GM19467 (cell line): ENCODE results near the gene IL19.
"Not testable (repeated sequence)": the region's sequence is repeated elsewhere in the genome, so short reads cannot be mapped to it uniquely, and the experiment has no call there.

Experiments used
- ATAC-seq: cut with Tn5 transposase; IDR thresholded peaks from one replicate; pipeline ENCODE4 v1.9.1; 2021; ENCODE audit warnings: mild to moderate bottlenecking, moderate library complexity; ENCODE audit not compliant: unreplicated experiment

The IL19 gene

DNA sequence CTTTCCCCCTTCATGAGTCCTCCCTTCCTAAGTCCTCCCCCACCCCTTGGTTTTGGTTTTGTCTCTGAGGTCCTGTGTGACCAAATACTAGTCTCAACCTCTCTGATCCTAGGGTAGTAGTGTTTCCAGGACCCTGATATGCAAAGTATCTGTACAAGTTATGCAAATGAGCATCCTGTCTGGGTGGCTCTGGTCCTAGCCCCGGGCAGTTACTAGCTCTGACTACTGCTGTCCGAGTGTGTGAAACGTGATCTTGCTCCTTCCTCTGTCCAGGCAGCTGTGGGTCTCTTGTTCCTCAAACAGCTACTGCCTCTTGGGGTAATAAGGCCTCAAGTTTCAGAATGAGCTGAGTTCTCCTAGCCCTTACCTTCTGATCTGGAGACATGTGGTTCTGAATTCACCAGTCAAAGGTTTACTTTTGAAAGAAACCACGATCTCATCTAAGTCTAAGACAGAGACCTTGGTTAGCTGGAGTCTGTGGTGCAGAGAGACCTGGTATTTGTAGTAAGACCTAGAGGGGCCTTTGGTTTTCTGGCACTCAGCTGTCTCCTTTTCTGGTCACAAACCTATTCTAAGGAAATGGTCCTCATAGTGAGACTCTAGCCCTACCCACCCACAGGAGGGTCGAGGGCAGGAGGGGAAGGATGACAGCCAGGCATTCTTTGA lies 31.0 kb upstream of the IL19 start:
- ATAC-seq, result peak; percentile 85

DNA sequence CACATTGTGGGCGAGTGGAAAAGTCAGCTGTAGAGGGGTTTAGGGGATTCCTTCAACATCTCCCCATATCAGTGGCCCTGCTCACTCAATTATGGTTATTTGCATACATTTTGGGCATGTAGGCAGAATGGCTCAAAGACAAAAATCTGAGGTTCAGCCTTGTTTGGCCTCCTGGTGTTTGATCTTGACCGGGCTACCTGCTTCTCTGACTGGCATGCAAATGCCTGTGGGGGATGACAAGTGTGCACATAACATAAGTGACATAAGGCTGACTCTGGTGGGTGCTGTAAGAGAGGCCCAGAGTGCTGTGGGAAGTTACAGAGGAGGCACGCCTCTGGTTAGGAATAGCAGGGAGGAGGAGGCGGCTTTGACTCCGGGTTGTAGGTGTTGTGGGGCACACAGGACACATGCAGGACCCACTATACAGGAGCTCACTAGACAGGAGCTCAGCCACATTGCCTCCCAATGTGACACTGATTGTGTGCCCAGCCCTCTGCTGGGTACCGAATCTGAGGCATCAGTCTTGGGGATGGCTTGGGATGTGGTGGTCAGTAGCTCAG lies 29.4 kb upstream of the IL19 start:
- no peak for ATAC-seq

DNA sequence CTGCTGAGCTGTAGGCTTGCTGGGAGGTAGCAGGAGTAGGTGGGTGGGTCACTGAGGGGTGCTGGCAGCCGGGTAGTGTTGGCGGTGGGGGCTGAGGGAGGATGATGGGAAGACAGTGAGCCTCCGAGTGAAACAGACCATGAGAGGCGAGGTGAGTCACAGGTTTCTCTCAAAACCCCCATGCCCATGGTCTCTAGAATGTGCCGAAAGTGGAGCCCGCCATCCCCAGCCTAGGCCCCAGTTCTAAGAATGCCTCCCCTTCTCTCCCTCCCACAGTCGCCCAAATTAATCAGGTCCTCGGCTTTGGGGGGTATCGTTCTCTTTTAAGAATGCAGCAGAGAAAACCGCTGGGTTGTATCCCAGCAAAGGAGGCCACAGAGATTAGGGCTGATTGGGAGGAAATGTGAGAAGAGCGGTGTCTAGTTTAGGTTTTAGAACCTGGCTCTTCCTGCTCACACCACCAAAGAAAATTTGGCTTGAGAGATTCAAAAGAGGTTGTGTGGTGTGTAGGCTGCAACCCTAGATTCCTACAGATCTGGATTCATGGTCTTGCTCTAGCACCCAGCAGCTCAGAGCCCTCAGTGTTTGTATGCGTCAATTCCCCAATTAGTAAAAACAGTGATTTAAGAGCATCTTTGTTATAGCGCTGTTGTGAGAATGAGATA lies 27.7 kb upstream of the IL19 start:
- no peak for ATAC-seq

DNA sequence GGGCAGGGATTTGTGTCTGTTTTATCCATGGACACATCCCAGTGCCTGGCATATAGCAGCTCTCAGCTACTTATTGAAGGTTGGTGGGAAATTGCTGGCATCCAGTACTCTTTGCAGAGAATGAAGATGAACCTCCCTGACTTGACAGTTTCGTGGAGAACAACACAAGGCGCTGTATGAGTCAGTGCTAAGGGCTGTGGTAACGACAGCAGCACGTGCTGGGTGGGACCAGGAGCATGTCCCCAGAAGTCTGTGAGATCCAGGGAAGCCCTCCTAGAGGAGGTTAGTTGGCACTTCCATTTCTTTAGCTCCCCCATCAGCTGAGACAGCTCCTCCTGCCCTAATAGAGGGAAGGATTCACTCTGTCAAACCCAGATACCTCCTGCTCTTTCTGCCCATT lies 25.9 kb upstream of the IL19 start:
- ATAC-seq, result no peak

DNA sequence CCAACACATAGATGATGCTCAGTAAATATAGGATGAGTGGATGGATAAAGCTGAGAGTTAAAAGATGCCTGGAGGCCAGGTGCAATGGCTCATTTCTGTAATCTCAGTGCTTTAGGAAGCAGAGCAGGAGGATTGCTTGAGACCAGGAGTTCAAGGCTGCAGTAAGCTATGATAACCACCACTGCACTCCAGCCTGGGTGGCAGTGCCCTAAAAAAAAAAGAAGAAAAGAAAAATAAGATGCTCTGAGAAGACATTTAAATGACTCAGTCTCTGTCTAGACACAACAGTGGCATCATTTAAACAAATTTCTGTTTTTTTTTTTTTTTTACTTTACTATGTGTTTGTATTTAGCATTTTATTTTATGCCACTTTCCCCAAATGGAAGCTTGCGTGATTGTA lies 25.3 kb upstream of the IL19 start:
- ATAC-seq, result no peak

DNA sequence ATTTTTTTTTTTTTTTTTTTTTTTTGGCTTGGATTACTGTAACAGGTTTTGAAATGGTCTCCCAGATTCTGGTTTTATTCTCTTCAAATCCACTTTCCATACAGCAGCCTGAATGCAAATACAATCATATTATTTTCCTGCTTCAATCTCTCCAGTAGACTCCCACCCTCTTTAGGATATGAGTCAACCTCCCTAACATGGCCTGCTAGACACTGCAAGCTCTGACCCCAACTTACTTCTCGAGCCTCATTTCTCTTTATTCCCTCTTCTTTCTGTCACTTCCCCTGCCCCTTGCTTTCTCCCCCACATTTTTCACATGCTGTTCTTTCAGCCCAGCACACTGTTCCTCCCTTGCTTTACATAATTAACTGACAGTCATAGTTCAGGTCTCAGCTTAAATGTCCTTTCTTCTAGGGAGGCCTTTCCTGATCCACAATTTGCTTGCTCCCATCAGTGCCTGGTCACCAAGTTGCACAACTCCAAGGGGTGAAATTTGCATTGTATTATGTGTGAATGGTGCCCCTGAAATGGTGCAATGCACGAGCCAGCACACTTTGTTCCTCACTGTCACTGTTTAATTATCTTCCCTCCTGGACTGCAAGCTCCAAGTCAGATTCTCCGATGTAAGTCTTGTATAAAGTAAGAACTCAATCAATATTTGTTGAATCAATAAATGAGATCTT lies 22.1 kb upstream of the IL19 start:
- no peak for ATAC-seq

DNA sequence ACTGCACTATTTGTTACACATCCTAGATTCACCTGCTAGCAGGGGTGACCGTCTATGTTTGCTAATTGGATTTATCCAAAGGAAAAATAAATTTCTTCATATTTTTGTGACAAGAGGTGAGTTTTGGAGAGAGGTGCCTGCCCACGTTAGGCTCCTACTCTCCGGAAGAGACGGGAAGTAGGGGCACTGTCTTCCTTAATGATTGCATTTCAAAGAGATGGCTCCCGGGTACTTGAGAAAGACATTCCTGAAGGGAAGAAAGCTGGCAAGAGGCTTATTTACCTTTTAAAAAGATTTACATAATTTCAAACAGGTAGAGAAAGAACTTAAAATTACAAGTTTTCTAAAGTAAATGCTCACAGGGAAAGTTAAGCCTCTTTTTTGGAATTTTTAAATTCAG lies 18.7 kb upstream of the IL19 start:
- ATAC-seq, result no peak

DNA sequence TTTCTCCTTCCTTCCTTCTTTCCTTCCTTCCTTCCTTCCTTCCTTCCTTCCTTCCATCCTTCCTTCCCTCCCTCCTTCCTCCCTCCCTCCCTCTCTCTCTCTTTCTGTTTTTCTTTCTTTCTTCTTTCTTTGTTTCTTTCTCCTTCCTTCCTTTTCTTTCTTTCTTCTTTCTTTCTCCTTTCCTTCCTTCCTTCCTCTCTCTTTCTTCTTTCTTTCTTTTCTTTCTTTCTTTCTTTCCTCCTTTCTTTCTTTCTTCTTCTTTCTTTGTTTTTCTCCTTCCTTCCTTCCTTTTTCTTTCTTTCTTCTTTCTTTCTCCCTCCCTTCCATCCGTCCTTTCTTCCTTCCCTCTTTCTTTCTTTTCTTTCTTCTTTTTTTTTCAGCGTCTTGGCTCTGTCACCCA lies 18.1 kb upstream of the IL19 start:
- ATAC-seq, result no peak

DNA sequence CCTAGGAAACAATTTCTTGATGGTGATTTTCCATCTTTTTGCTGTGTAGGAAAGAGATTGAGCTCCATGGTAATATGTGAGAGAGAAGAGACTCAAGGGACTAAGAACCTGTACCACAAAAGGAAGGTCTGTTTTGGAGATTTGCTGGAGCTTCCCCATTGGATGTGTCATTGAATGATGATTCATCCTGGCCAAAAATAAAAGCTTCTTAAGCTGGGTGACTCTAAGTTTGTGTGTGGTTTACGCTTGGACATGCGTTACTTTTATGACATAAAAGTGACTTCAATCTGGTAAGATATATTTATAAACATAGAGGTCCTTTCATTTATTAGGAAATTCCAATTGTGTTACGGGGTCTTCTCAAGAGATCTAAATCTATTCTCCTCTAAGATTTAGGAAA lies 17.4 kb upstream of the IL19 start:
- ATAC-seq, result no peak

DNA sequence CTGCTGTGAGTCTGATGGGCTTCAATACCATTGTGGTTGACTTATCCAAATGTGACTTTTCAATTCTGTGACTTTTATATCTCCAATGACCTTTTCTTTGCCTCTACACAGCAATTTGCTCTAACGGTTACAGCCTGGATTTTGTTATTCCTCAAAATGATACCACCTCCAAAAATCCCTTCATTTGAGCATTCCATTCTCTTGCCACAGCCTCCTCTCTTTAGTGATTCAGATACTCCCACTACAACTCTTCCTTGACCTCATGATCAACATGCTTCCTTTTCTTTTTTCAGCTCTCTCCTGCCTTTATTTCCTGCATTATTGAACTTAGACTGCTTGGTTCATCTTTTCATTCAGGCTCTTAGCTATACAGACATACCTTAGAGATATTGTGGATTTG lies 16.6 kb upstream of the IL19 start:
- no peak for ATAC-seq

DNA sequence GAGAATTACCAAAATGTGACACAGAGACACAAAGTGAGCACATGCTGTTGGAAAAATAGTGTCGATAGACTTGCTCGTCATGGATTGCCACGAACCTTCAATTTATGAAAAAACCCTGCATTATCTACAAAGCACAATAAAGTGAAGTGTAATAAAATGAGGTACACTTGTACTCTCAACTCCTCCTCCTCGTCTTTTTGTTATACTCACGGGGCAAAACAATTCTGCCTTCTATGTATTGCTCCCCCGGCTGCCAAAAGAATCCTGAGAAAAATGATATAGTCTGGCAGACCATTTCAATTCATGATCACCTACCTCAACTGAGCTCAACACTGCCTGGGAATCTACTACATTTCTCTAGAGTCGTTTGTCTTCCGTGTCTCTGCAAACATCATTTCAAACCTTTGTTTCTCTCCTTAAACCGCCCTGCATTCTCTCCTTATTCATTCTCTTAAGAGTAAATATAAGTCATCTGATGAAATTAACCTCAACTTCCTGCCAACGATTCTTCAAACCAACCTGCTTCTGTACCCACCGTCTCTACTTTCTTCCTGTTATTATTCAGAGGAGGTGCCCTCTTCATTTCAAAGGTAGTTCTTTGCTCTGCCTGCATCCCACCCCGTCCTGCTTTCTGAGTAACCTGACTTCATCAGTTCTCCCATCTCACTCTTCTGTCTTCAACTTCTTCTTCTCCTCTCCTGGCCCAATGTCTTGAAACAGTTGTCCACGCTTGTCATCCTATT lies 12.9 kb upstream of the IL19 start:
- no peak for ATAC-seq

DNA sequence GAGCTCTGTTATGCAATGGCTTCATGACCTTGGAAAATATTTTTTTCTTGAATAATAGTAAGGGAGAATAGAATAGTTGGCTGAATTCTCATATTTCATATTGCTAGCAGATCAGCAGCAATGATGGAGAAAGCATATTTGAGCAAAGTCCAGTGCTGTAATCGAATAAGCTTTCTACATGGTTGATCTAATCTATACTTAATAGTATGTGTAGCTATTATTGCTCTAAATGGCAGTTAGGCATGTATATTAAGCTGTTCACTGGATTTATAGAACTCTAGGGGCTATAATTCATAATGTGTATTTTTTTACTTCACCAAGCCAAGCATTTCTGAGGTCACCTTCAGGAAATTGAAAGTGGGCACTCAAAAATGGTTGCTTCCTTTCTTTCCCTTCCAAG lies 10.0 kb upstream of the IL19 start:
- no peak for ATAC-seq

DNA sequence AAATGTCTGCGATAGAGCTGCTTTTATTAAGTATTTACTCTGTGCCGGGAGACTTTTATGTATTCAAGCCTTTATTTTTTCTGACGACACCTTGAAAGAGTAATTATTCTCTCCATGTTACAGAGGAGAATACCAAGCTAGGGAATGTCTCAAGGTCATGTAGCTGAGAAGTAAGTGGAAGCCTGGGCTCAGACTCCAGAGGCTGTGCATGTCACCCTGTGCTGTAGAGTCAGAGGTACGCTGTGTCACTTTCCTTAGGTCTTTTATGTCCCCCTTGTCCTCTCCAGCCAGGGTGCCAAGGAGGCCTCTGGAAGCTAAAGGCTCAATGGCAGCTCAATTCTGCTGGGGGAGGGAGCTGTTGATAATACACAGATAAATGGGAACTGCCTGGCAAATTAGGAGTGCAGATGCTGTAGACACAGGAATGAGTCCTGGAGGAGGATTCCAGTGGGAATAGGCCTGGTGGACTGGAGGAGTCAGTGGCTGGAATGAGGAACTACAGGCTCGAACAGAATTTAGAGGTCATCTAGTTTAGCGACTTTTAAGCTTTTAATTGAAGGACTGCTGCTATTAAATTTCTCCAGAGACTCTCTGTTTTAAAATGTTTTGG lies 9.3 kb upstream of the IL19 start:
- ATAC-seq, result no peak

DNA sequence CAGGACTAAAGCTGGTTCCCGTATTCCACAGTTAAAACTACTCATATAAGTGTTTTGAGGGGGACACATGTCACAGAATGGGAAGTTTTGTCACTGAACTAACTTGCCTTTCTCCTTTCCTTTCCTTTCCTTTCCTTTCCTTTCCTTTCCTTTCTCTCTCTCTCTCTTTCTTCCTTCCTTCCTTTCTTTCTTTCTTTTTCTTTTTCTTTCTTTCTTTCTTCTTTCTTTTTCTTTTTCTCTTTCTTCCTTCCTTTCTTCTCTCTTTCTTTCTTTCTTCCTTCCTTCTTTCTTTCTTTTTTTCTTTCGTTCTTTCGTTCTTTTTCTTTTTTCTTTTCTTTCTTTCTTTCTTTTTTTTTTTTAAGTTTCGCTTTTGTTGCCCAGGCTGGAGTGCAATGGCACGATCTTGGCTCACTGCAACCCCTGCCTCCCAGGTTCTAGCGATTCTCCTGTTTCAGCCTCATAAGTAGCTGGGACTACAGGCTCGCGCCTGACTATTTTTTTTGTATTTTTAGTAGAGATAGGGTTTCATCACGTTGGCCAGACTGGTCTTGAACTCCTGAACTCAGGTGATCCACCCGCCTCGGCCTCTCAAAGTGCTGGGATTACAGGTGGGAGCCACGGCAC lies 7.7 kb upstream of the IL19 start:
- ATAC-seq, result not testable (repeated sequence)

DNA sequence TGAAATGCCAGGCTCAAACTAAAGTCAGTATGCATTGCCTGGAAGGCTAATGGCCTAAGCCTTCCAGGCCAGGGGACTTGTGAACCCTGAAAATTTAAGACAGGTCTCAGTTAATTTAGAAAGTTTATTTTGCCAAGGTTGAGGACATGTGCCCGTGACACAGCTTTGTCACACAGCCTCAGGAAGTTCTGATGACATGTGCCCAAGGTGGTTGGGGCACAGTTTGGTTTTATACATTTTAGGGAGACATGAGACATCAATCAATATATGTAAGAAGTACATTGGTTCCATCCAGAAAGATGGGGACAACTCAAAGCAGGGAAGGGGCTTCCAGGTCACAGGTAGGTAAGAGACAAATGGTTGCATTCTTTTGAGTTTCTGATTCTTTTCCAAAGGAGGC lies 4.8 kb upstream of the IL19 start:
- not testable (repeated sequence) for ATAC-seq

DNA sequence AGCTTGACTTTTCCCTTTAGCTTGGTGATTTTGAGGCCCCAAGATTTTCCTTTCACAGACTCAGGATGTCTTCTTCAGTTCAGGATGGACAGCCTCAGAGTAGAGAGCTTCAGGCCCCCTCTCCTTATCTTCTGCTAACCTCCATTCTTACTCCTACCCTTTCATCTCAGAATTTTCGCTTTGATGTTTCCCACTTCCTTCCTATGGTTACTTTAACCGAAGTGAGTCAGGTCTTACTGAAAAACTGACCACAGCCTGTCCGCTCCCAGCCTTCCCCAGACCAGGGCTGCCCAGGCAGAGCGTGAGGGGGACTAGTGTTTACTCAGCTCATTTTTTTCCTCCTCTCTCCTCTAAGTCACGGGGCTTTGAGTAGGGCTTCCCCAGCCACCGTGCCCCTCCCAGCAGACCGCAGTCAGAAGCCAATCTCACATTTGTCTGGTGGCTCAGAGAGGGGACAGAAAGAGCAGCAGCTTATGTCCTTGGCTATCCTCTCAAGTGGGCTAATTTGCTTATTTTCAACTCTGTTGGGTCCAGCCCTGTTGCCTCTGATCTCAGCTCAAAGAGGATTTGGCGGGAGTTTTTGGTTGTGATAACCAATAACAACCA lies 4.2 kb upstream of the IL19 start:
- ATAC-seq, result peak; percentile 44

DNA sequence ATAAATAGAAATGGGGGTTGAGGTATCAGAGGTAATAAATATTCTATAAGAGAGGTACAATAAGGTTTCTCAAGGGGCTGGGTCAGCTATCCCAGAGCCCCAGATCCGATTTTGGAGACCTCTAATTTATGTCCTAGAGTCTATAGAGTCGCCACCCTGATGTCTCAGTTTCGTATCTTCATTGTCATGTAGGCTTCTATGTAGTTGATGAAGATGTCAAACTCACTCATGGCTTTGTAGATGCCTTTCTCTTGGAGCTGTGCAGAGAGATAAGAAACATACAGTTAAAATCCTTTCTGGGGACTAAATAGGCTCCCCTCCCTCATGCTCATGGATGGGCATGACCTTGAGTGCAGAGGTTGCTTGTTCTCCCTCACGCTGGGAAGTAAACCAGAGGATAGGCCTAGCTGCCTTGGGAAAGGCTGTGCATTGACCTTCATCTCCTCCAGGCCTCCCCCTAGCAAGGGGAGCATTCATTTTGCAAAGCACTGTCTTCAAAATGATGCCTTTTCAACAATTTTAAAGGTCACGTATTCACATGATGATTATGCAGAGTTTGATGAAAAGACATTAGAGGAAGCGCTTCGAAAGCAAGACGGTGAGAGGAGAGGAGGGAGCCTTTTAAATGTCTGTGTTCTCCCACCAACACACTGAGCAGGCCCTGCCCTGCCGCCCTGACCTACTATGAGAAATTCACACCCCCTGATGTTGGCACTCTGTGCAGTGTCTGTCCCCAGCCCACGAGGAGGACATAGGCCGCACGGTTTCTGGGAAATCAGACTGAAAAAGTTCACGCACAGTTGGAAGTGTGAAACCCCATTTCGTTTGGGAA lies 1.9 kb upstream of the IL19 start:
- peak; percentile 4 for ATAC-seq

DNA sequence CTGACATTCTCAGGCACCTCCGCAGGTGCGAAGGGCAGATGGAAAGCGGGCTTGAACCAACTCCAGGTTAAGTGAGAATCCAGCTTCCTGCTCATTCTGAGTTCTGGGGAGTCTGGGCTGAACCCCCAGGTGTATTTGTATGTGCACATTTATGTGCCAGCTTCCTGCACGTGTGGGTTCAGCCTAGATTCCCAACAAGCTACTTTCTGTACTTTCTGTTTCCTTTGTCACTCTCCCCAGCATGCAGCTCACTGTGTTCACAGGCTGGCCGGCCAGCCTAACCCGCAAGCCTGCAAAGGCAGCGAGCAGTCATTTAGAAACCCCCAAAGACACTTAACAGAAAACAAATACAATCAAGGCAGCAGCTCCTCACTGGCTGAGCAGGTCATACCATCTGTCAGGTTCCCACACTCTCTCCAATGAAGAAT lies 1.3 kb upstream of the IL19 start:
- peak; percentile 65 for ATAC-seq

DNA sequence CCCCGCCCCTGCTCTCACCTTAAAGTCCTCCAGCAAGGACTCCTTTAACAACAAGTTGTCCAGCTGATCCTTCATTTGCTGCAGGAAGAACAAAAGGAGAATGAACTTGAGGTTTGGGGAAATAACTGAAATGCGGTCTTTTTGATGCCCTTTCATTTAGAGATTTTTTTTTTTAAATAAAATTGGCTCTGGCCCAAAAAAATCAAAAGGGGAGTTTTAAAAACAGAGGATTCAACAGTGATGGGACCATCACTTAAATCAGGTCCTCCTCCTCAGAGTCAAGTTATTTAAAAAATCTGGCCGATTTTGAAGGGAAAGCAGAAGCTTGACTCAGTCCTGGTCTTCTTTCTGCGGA lies 742 bp downstream of the IL19 start:
- no peak for ATAC-seq
